ENCODE measurements around the gene MAB21L4.

GRCh38 chr2:240899468-240899865, 3.5 kb upstream of the MAB21L4 start:
- TF ChIP-seq REST (IDR thresholded peaks at IDR 0.05) (no peak), CTCF (IDR thresholded peaks at IDR 0.05) (no peak), NFE2L2 (conservative IDR thresholded peaks at IDR 0.05; ENCODE audit: low read length) (no peak), EP300 (IDR thresholded peaks at IDR 0.05) (no peak), POLR2A (IDR thresholded peaks at IDR 0.05; ENCODE audit: low read length) (no peak), MAZ (IDR thresholded peaks at IDR 0.05; ENCODE audit: borderline replicate concordance, low read depth, low read length) (no peak), JUNB (IDR thresholded peaks at IDR 0.05) (no peak), CEBPB (IDR thresholded peaks at IDR 0.05) (no peak), SMC3 (IDR thresholded peaks at IDR 0.05) (no peak)

All from A549 (cell line).